ENCODE measurements around the gene OXNAD1. TPM values are rescaled to one million over a fixed set of nuclear protein-coding genes. Genes with fewer than 3 reads are reported as not detected.

The OXNAD1 gene
- total and polyA plus RNA-seq, 2 of the 13 experiments (the other 11 are each of a cell fraction or from before 2014, with no cell fraction given): 9.9 to 18.8 TPM

- no TSS peak for BruUV-seq (replicated peaks)
- ATAC-seq (no peak), FAIRE-seq (no peak), DNase-seq (ENCODE audit: low spot score) (no peak)
- in situ Hi-C loops (cut with HindIII; ENCODE audit: extremely low pct_ligation_motif_present, low pct_unique_long_range_greater_than_20kb) (loop anchor here (10.0 kb wide), 1 partner anchor 219 kb away; the partner anchor contains the start of gene RFTN1), intact Hi-C loops (cut with micrococcal nuclease; ENCODE audit: unreplicated experiment) (no loop called here)
- H2AFZ ChIP-seq (ENCODE audit: low read length): no peak overlapping the region
- no peaks in the 10 kb centered on the region for H4K20me1 ChIP-seq (ENCODE audit: insufficient read depth, low read length)
- no peak overlapping the region for H3K4me2 ChIP-seq (ENCODE audit: low read depth, low read length)
- ChIA-PET POLR2A (no interaction called here), CTCF (ENCODE audit: low intra/inter-chr PET ratio, low total read pairs) (no interaction called here)
- H3K79me2 ChIP-seq (ENCODE audit: insufficient read depth, low read length): no peaks in the 10 kb centered on the region
- TF ChIP-seq GABPA (IDR thresholded peaks at IDR 0.05; ENCODE audit: low read depth, low read length) (no peak), GABPA (CRISPR knock-in tag; IDR thresholded peaks at IDR 0.05; ENCODE audit: low read depth) (no peak), ATF7 (IDR thresholded peaks at IDR 0.05) (no peak), ATF7 (CRISPR knock-in tag; IDR thresholded peaks at IDR 0.05) (no peak), ZNF644 (CRISPR knock-in tag; IDR thresholded peaks at IDR 0.05; ENCODE audit: low read depth) (no peak)
- H3K36me3 ChIP-seq (replicated peaks in 1 of 2; ENCODE audit: control insufficient read depth in 1 of 2, insufficient read depth in 2 of 2, low read length in 2 of 2): peaks cover 4 to 55% of the 10 kb centered on the region in 2 experiments
- no peak overlapping the region for H3K9ac ChIP-seq (ENCODE audit: insufficient read depth, low read depth, low read length)
- no peak overlapping the region for H3K27ac ChIP-seq (ENCODE audit: extremely low read length, insufficient read depth, low read length)
- no peaks in the 10 kb centered on the region for H3K4me1 ChIP-seq (ENCODE audit: insufficient read depth, low read length)
- H3K9me3 ChIP-seq (ENCODE audit: low read length): peaks cover 10% of the 10 kb centered on the region; the same call in 1 of the 2 replicates
- no peak overlapping the region for H3K4me3 ChIP-seq (replicated peaks in 1 of 3; ENCODE audit: insufficient read depth in 1 of 3, low read depth in 2 of 3, low read length in 3 of 3)
- H3K27me3 ChIP-seq (ENCODE audit: control insufficient read depth in 1 of 2, insufficient read depth in 2 of 2, low read length in 2 of 2): no peaks in the 10 kb centered on the region
- WGBS (ENCODE audit: low lambda C conversion rate): 93% methylated on average over 3 of the region's 3 CpGs
Observed at GRCh38 chr3:16295298-16295890, 30.4 kb downstream of the OXNAD1 start.

- ATAC-seq: no peak
- intact Hi-C loops (cut with micrococcal nuclease; ENCODE audit: unreplicated experiment): no loop called here
- TF ChIP-seq CEBPZ (IDR thresholded peaks at IDR 0.05; ENCODE audit: low read length): no peak
- TF ChIP-seq RERE (CRISPR knock-in tag; IDR thresholded peaks at IDR 0.05; ENCODE audit: low read depth): no peak
Observed at GRCh38 chr3:16297997-16298885, 33.2 kb downstream of the OXNAD1 start.

More at GRCh38 chr3:16297997-16298885, 33.2 kb downstream of the OXNAD1 start:
- H4K20me1 ChIP-seq (ENCODE audit: insufficient read depth, low read length): no peaks in the 10 kb centered on the region
- ChIA-PET POLR2A (no interaction called here), CTCF (ENCODE audit: low intra/inter-chr PET ratio, low total read pairs) (no interaction called here)
- FAIRE-seq: no peak
- no peaks in the 10 kb centered on the region for H3K79me2 ChIP-seq (ENCODE audit: insufficient read depth, low read length)
- BruUV-seq (replicated peaks): no TSS peak
- no peak overlapping the region for H3K4me2 ChIP-seq (ENCODE audit: low read depth, low read length)
- 94% methylated on average over 9 of the region's 9 CpGs for WGBS (ENCODE audit: low lambda C conversion rate)
- DNase-seq (ENCODE audit: low spot score): no peak
- H3K36me3 ChIP-seq (replicated peaks in 1 of 2; ENCODE audit: control insufficient read depth in 1 of 2, insufficient read depth in 2 of 2, low read length in 2 of 2): peaks cover 8 to 65% of the 10 kb centered on the region in 2 experiments
- no peak overlapping the region for H3K9ac ChIP-seq (ENCODE audit: insufficient read depth, low read depth, low read length)
- H3K4me1 ChIP-seq (ENCODE audit: insufficient read depth, low read length): no peaks in the 10 kb centered on the region
- in situ Hi-C loops (cut with HindIII; ENCODE audit: extremely low pct_ligation_motif_present, low pct_unique_long_range_greater_than_20kb): loop anchor here (10.0 kb wide), 1 partner anchor 217 kb away; the partner anchor contains the start of gene RFTN1
- H3K4me3 ChIP-seq (replicated peaks in 1 of 3; ENCODE audit: insufficient read depth in 1 of 3, low read depth in 2 of 3, low read length in 3 of 3): no peak overlapping the region
- H3K9me3 ChIP-seq (ENCODE audit: low read length): peaks cover 6% of the 10 kb centered on the region; the same call in 1 of the 2 replicates
- no peak overlapping the region for H3K27ac ChIP-seq (ENCODE audit: extremely low read length, insufficient read depth, low read length)
- H2AFZ ChIP-seq (ENCODE audit: low read length): no peak overlapping the region
- no peaks in the 10 kb centered on the region for H3K27me3 ChIP-seq (ENCODE audit: control insufficient read depth in 1 of 2, insufficient read depth in 2 of 2, low read length in 2 of 2)

All from HepG2 (cell line).